Stomach (tissue), 9 donors: ENCODE results near the gene PLCB4. TPM values are rescaled to one million over a fixed set of nuclear protein-coding genes. Genes with fewer than 3 reads are reported as not detected.

Experiments used
- DNase-seq, 2 donors: peaks; one replicate each; pipeline versions ENCODE4 v3.0.0 to v3.0.0-alpha.2; 2013 to 2019
- H3K27ac ChIP-seq, 5 donors: fragments of 200-600 bp in 4 of 5; sonication (generic) in 4 of 5; one replicate each; pipeline ENCODE4 v1.5.1; 2013 to 2019; ENCODE audit warnings: mild to moderate bottlenecking in 1 of 5, moderate library complexity in 1 of 5
- H3K27me3 ChIP-seq, 3 donors: fragments of 200-600 bp; sonication (generic); one replicate each; pipeline ENCODE4 v1.5.1; 2017 to 2019; ENCODE audit warnings: mixed run types in 1 of 3
- H3K36me3 ChIP-seq, 4 donors: fragments of 200-600 bp; sonication (generic); 1 replicate in 3 of 4; 2 replicates in 1 of 4; pipeline ENCODE4 v1.5.1; 2016 to 2019
- H3K4me1 ChIP-seq, 4 donors: fragments of 200-600 bp; sonication (generic); one replicate each; pipeline ENCODE4 v1.5.1; 2016 to 2019
- H3K4me3 ChIP-seq, 4 donors: fragments of 200-600 bp; sonication (generic) in 3 of 4; one replicate each; pipeline ENCODE4 v1.5.1; 2016 to 2019; ENCODE audit warnings: mild to moderate bottlenecking in 1 of 4
- H3K9me3 ChIP-seq, 4 donors: fragments of 200-600 bp; sonication (generic); one replicate each; pipeline ENCODE4 v1.5.1; 2016 to 2019
- EP300 ChIP-seq: sonication (generic); formaldehyde crosslinking; IDR thresholded peaks from one replicate; pipeline ENCODE4 v1.6.1; 2017; ENCODE audit warnings: antibody characterized with exemption
- POLR2A ChIP-seq, 4 donors: fragments of 450-650 bp; IDR thresholded peaks; one replicate each; pipeline ENCODE4 v1.6.1; 2016; ENCODE audit warnings: antibody characterized with exemption in 4 of 4, control low read depth in 2 of 4, mild to moderate bottlenecking in 1 of 4, moderate library complexity in 1 of 4
- POLR2AphosphoS5 ChIP-seq, 3 donors: sonication (generic); formaldehyde crosslinking; IDR thresholded peaks; one replicate each; pipeline ENCODE4 v1.6.1; 2016; ENCODE audit warnings: antibody characterized with exemption in 3 of 3
- whole genome bisulfite sequencing, 5 donors: extraction: QIAGEN DNeasy Blood & Tissue Kit in 3 of 5; methylation state at CpG; one replicate each; pipeline versions ENCODE4 v1.1.5 to v1.1.7; 2013 to 2018; 5-methylcytosine and 5-hydroxymethylcytosine counted together
- intact Hi-C: fragments of 100-400 bp; cut with DNase I; formaldehyde crosslinking; loops from one replicate; pipeline ENCODE4 v1.15.1; 2023; ENCODE audit warnings: low total_unique reads
- polyA plus RNA-seq, 3 donors: library from polyadenylated mRNA; stranded (reverse); fragments of 200-250 nt; gene quantifications; one replicate each; pipeline ENCODE4 v1.2.3, GENCODE V29; 2013
- total RNA-seq, 5 donors: library from RNA; depleted of rRNA; stranded (reverse); fragments of >200 nt; gene quantifications; one replicate each; pipeline versions ENCODE4 v1.1.0 to v1.2.3, GENCODE V29; 2014 to 2016
- TF ChIP-seq, protein P1 (sequence below), 7 experiments: fragments of 450-650 bp in 4 of 7; fragments of 200-600 bp in 3 of 7; sonication (generic) in 3 of 7; IDR thresholded peaks; one replicate each; pipeline ENCODE4 v1.5.1; 2016 to 2019; ENCODE audit warnings: antibody characterized with exemption in 7 of 7, control low read depth in 2 of 7, mild to moderate bottlenecking in 1 of 7
- donor health status: healthy with polysubstance abuse.
- donor health status: Bipolar disorder and iron deficiency.
- donor health status: healthy.

Gene PLCB4
- total and polyA plus RNA-seq, 8 donors: 5.3 to 29.4 (median 22.3) TPM

DNA sequence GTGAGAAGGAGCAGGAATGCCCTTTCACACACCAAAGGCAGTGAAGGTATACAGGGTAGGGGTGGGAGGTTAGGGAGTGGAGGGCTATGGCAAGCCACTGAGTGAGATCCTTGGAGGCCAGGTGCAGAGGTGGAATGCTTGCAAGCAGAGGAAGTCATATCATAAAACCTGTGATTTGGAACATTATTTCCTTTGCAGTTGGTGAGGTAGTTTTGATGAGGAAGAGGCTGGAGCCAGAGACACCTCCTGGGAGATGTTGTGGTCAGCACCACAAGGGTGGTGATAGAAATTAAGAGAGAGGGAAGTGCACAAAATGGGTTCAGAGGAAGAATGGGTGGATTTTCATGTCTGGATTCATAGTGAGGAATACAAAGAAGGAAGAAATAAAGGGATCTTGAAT lies 73.0 kb downstream of the PLCB4 start:
- no peak overlapping the region for H3K27ac ChIP-seq
- H3K36me3 ChIP-seq: no peaks in the 10 kb centered on the region
- H3K4me1 ChIP-seq: peaks cover 0 to 9% (median 6%) of the 10 kb centered on the region in 4 donors
- H3K27me3 ChIP-seq: no peaks in the 10 kb centered on the region
- intact Hi-C loops: no loop called here
- peaks cover 0 to 11% (median 6%) of the 10 kb centered on the region in 4 donors for H3K9me3 ChIP-seq
- DNase-seq: no peak
- TF ChIP-seq POLR2A (IDR thresholded peaks at IDR 0.05): no peak
- no peak for TF ChIP-seq EP300
- TF ChIP-seq, protein P1, sequence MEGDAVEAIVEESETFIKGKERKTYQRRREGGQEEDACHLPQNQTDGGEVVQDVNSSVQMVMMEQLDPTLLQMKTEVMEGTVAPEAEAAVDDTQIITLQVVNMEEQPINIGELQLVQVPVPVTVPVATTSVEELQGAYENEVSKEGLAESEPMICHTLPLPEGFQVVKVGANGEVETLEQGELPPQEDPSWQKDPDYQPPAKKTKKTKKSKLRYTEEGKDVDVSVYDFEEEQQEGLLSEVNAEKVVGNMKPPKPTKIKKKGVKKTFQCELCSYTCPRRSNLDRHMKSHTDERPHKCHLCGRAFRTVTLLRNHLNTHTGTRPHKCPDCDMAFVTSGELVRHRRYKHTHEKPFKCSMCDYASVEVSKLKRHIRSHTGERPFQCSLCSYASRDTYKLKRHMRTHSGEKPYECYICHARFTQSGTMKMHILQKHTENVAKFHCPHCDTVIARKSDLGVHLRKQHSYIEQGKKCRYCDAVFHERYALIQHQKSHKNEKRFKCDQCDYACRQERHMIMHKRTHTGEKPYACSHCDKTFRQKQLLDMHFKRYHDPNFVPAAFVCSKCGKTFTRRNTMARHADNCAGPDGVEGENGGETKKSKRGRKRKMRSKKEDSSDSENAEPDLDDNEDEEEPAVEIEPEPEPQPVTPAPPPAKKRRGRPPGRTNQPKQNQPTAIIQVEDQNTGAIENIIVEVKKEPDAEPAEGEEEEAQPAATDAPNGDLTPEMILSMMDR (IDR thresholded peaks at IDR 0.05): no peak
- TF ChIP-seq POLR2AphosphoS5 (IDR thresholded peaks at IDR 0.05): no peak
- no peak overlapping the region for H3K4me3 ChIP-seq

DNA sequence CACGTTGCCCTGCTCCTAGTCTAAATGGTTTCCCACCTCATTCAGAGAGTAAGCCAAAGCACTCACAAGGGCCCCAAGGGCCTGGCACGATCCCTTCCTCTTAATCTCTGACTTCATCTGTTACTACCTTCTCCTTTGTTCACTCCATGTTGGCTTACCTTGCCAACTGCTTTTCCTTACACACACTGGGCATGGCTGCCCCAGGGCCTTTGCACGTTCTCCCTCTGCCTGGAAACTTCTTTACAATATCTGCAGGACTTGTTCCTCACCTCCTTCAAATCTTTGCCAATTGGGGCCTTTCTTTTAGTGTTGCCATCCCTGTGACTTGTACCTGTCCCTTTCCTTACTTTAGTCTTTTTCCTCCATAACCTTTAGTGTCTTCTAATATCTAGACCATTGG lies 73.9 kb downstream of the PLCB4 start:
- H3K27me3 ChIP-seq: no peaks in the 10 kb centered on the region
- DNase-seq: no peak
- WGBS, 5 donors: 85 to 93% (median 88%) methylated on average over 3 of the region's 3 CpGs
- H3K27ac ChIP-seq: no peak overlapping the region
- intact Hi-C loops: no loop called here
- no peak for TF ChIP-seq EP300
- no peak for TF ChIP-seq POLR2A (IDR thresholded peaks at IDR 0.05)
- no peak for TF ChIP-seq POLR2AphosphoS5 (IDR thresholded peaks at IDR 0.05)
- TF ChIP-seq, protein P1 (IDR thresholded peaks at IDR 0.05): no peak
- H3K9me3 ChIP-seq: peaks cover 0 to 11% (median 6%) of the 10 kb centered on the region in 4 donors
- no peak overlapping the region for H3K4me3 ChIP-seq
- peaks cover 0 to 13% (median 6%) of the 10 kb centered on the region in 4 donors for H3K4me1 ChIP-seq
- no peaks in the 10 kb centered on the region for H3K36me3 ChIP-seq

DNA sequence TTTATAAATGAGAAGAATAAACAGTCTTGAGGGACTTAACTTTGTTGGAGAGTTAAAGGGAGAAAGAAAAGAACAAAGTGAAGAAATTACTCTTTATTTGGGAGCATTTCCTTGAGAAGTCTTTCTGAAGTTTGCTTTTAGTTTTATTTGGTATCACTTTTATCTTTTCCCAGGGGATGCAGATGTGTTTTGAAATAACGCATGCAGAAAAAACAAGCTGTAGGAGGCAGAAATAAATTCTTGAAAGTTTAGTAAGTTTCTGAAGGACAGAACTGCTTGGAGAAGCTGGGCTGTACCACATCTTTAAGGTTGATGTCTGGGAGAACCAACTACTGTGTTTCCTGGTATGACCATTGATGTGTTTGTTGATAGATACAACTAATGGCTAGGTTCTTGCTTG lies 75.0 kb downstream of the PLCB4 start:
- WGBS, 5 donors: 61 to 81% (median 69%) methylated on average over 1 of the region's 1 CpG

DNA sequence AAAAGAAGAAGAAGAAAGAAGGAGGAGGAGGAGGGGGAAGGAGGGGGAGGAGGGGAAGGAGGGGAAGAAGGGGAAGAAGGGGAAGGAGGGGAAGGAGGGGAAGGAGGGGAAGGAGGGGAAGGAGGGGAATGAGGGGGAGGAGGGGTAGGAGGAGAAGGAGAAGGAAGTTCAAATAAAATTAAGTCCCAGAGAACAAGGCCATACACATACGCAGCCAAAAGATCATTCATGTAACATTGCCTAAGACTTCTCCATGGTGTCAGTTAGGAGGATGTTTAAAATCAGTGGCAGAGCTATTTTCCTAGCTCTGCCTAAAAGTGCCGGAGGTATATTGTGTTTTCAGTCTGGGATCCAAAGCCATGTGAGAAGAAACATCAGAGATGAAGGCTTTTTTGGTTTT lies 75.8 kb downstream of the PLCB4 start:
- DNase-seq: no peak
- Histone ChIP-seq H3K9me3 (peaks cover 0 to 2% (median 0%) of the 10 kb centered on the region in 4 donors), H3K27ac (no peak overlapping the region), H3K4me3 (no peak overlapping the region), H3K36me3 (no peaks in the 10 kb centered on the region), H3K27me3 (no peaks in the 10 kb centered on the region), H3K4me1 (peaks cover 0 to 30% (median 18%) of the 10 kb centered on the region in 4 donors)
- WGBS, 5 donors: 25 to 51% (median 29%) methylated on average over 2 of the region's 2 CpGs
- intact Hi-C loops: no loop called here
- TF ChIP-seq EP300: no peak
- TF ChIP-seq POLR2A (IDR thresholded peaks at IDR 0.05): no peak
- TF ChIP-seq POLR2AphosphoS5 (IDR thresholded peaks at IDR 0.05): no peak
- TF ChIP-seq, protein P1 (IDR thresholded peaks at IDR 0.05): no peak

More for the DNA sequence above, 75.0 kb downstream of the PLCB4 start:
- Histone ChIP-seq H3K27ac (no peak overlapping the region), H3K4me1 (peaks cover 0 to 23% (median 12%) of the 10 kb centered on the region in 4 donors), H3K27me3 (no peaks in the 10 kb centered on the region), H3K36me3 (no peaks in the 10 kb centered on the region), H3K4me3 (no peak overlapping the region), H3K9me3 (peaks cover 0 to 9% (median 6%) of the 10 kb centered on the region in 4 donors)
- TF ChIP-seq POLR2AphosphoS5 (IDR thresholded peaks at IDR 0.05): no peak
- TF ChIP-seq, protein P1 (IDR thresholded peaks at IDR 0.05): no peak
- TF ChIP-seq EP300: no peak
- no peak for TF ChIP-seq POLR2A (IDR thresholded peaks at IDR 0.05)
- no peak for DNase-seq
- intact Hi-C loops: no loop called here
